ENCODE results near the gene FHOD1. TPM values are rescaled to one million over a fixed set of nuclear protein-coding genes. Genes with fewer than 3 reads are reported as not detected.

FHOD1 gene
- total RNA-seq, 2 experiments from 2014 or later: 75.5 to 77.2 TPM

DNA sequence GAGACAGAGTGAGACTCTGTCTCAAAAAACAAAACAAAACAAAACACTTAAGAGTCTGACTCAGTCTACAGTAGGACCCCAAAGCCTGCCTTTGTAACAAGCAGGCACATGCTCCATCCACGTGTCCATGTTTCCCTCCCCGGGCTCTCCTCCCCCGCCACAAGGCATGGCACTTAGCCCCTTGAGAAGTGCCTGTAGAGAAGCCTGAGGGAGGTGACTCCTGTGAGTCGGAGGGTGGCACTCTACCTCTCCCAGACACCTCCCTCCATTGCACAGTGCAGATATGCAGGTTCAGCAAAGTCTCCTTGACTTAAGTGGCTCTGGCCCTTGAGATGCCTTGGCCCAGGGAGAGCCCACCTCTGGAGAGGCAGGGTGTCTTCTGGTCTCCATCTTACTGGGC is 6.8 kb downstream of the FHOD1 start:
- DNase-seq (no peak), ATAC-seq (no peak)
- POLR2A ChIA-PET: no interaction called here
- peaks cover 38% of the 10 kb centered on the region for H3K4me1 Mint-ChIP-seq
- no peaks in the 10 kb centered on the region for H3K9me3 Mint-ChIP-seq (ENCODE audit: low read depth)
- intact Hi-C loops (cut with DNase I, micrococcal nuclease): loop anchor here in 1 of 2 experiments (10.0 kb wide), 1 partner anchor 486 kb away; the partner anchor contains the start of gene DYNC1LI2
- H3K36me3 Mint-ChIP-seq (ENCODE audit: low read depth): peaks cover 27% of the 10 kb centered on the region
- CTCF ChIA-PET: interaction anchor here (0.9 kb wide), 1 partner anchor 8 kb away, joined by 3 read pairs; the partner anchor contains the start of gene SLC9A5
- H3K4me3 Mint-ChIP-seq: no peak overlapping the region
- no peak overlapping the region for H3K27ac Mint-ChIP-seq
- no peaks in the 10 kb centered on the region for H3K27me3 Mint-ChIP-seq

DNA sequence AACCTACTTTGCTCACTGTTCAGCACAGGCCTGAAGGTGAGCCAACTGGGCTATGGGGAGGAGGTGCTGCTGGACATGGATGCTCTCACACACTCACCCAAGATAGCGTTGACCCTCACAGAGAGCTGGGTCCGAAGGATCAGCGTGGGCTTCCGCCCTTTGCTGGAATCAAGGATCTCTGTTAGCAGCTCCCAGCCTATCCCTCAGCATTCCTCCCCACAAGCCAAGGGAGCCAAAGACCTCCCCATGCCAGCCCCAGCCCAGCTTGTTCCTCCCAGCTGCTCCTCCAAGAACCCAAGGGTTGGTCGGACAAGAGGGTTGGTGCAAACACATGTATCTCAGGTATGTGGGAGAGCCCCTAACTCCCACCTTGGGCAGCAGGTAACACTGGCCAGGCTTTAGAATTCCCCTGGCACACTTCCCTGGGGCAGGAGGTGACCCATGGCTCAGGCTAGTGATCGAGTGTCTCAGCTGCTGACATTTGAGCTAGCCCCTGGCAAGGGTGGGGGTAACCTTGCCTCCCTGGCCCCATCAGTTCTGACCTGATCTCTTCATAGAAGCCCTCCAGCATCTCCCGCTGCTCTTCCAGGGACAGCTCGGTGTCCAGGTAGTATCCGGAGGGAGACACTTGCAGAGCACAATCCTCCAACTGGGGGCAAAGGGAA is 8.3 kb downstream of the FHOD1 start:
- DNase-seq: no peak
- ChIA-PET CTCF (interaction anchor here (0.5 to 2.7 kb wide), 5 partner anchors 9 to 208 kb away, joined by 3 to 12 read pairs (median 3); partner anchors contain the start of genes FHOD1 and TMEM208), POLR2A (interaction anchor here (0.6 kb wide), 1 partner anchor 365 kb away, joined by 5 read pairs; no protein-coding TSS in a partner anchor)
- Mint-ChIP-seq H3K4me1 (peaks cover 23% of the 10 kb centered on the region), H3K4me3 (no peak overlapping the region), H3K27me3 (no peaks in the 10 kb centered on the region), H3K9me3 (ENCODE audit: low read depth) (no peaks in the 10 kb centered on the region), H3K36me3 (ENCODE audit: low read depth) (peaks cover 26% of the 10 kb centered on the region), H3K27ac (no peak overlapping the region)
- ATAC-seq: no peak
- intact Hi-C loops (cut with DNase I, micrococcal nuclease): no loop called here

DNA sequence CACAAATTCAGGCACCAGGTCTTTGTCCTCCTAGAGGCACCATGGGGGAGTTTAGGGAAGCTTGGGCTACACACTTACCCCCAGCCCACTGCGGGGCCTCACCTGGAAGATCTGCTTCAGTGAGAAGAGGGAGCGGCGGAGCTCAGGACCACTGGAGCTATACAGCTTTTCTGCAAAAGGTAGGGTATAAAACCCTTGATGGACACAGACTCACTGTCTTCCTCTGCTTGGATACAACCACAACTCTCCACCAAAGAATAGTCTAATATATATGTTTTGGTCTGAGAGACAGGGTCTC is 9.1 kb downstream of the FHOD1 start:
- ChIA-PET POLR2A (interaction anchor here (0.6 to 1.9 kb wide), 2 partner anchors 11 to 364 kb away, joined by 5 read pairs; partner anchors contain the start of gene TMEM208), CTCF (interaction anchor here (0.5 to 2.7 kb wide), 3 partner anchors 11 to 189 kb away, joined by 3 to 12 read pairs (median 3); partner anchors contain the start of gene TMEM208)
- no peak overlapping the region for H3K4me3 Mint-ChIP-seq
- DNase-seq (no peak), ATAC-seq (no peak)
- no peaks in the 10 kb centered on the region for H3K9me3 Mint-ChIP-seq (ENCODE audit: low read depth)
- H3K36me3 Mint-ChIP-seq (ENCODE audit: low read depth): peaks cover 32% of the 10 kb centered on the region
- H3K27me3 Mint-ChIP-seq: no peaks in the 10 kb centered on the region
- peaks cover 16% of the 10 kb centered on the region for H3K4me1 Mint-ChIP-seq
- intact Hi-C loops (cut with DNase I, micrococcal nuclease): no loop called here
- no peak overlapping the region for H3K27ac Mint-ChIP-seq

DNA sequence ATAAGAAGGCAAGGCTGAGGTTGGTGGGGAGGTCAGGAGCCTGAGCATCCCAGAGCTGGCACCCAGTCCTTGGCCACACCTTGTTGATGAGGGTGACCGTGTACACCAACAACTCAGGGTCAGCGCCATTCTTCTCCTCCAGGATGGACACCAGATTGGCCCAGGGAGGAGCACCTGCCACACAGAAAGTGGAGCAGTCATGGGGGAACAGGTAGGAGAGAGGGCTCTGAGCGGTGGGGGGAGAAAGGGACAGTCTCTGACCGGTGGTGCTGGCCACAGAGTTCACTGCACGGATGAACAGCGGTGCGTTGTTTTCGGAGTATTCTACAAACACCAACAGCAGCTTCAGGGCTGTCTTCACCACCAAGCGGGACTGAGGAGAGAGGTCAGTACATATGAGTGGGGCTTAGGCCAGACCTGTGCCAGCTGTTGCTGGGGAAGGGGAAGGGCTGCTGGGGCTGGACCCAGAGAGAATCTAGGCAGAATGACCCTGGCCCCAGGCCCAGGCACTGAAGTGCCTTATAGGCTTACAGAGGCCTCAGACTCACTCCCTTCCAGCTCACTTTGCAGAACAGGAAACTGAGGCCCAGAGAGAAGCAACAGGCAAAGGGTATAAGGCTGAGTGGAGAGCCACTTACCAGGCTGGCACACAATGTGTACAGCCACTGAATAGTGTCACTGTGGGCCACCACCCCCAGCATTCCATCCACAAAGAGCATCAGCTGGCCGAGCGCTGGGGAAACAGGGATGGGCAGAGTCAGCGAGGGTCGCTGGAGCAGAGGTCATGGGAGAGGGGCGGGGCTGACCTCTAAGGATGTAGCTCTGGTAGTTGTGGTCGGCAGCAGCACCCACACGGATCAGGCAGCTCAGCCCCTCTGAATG is 9.6 kb downstream of the FHOD1 start:
- no peak for DNase-seq
- Mint-ChIP-seq H3K36me3 (ENCODE audit: low read depth) (peaks cover 33% of the 10 kb centered on the region), H3K9me3 (ENCODE audit: low read depth) (no peaks in the 10 kb centered on the region), H3K4me1 (peaks cover 15% of the 10 kb centered on the region), H3K4me3 (no peak overlapping the region), H3K27me3 (no peaks in the 10 kb centered on the region), H3K27ac (peak overlapping the region; percentile 55)
- ChIA-PET CTCF (interaction anchor here (0.5 to 2.7 kb wide), 4 partner anchors 10 to 189 kb away, joined by 3 to 12 read pairs (median 3); partner anchors contain the start of gene TMEM208), POLR2A (interaction anchor here (1.9 kb wide), 1 partner anchor 11 kb away, joined by 5 read pairs; the partner anchor contains the start of gene TMEM208)
- ATAC-seq: no peak
- intact Hi-C loops (cut with DNase I, micrococcal nuclease): no loop called here

DNA sequence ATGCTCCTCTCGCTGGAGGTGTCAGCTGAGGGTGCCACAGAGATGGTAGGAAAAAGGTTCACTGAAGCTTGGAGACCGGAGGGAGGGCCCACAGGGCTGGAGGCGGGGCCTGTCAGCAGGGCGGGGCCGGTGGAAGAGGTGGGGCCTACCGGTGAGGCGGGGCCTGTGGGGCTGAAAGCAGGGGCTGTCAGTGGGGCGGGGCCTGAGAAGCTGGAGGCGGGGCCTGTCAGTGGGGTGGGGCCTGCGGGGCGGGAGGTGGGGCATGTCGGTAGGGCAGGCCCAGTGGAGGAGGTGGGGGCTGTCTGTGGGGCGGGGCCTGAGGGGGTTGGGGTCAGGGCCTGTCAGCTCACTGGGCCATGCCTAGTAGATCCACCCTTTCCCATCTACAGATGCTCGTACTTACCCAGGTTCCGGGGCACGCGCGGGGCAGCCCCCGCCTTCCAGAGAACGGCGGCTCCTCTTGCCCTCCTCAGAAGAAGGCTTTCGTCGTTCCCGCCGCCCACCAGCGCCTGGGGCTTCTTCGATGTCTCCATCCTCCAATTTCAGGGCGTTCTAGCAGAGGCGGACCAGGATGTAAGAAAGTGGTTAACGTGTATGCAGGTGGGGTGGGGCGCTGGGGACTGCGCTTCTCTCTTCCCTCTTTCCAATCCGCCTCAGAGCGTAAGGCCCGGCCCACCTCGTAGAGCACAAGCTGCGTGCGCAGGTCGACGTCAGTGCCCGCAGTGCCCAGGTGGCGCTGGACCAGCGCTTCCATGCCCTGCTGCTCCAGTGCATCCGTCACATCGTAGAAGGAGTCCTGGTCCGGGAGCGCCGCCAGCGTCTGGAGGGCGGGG is 10.5 kb downstream of the FHOD1 start:
- ChIA-PET CTCF (interaction anchor here (1.0 to 1.3 kb wide), 2 partner anchors 11 to 25 kb away, joined by 3 read pairs; no protein-coding TSS in a partner anchor), POLR2A (interaction anchor here (0.6 to 1.9 kb wide), 2 partner anchors 10 to 615 kb away, joined by 3 to 5 read pairs; partner anchors contain the start of gene TMEM208)
- Mint-ChIP-seq H3K27ac (peak overlapping the region; percentile 78), H3K4me1 (peaks cover 12% of the 10 kb centered on the region), H3K27me3 (no peaks in the 10 kb centered on the region), H3K36me3 (ENCODE audit: low read depth) (peaks cover 36% of the 10 kb centered on the region), H3K4me3 (peak overlapping the region; percentile 66), H3K9me3 (ENCODE audit: low read depth) (no peaks in the 10 kb centered on the region)
- ATAC-seq (peak; percentile 99), DNase-seq (peak; percentile 94)
- intact Hi-C loops (cut with DNase I, micrococcal nuclease): loop anchor here (1.0 kb wide), 3 partner anchors 8 to 11 kb away; partner anchors contain the start of genes TMEM208 (in 2 of the 2) and FHOD1 (in 1 of the 2)

DNA sequence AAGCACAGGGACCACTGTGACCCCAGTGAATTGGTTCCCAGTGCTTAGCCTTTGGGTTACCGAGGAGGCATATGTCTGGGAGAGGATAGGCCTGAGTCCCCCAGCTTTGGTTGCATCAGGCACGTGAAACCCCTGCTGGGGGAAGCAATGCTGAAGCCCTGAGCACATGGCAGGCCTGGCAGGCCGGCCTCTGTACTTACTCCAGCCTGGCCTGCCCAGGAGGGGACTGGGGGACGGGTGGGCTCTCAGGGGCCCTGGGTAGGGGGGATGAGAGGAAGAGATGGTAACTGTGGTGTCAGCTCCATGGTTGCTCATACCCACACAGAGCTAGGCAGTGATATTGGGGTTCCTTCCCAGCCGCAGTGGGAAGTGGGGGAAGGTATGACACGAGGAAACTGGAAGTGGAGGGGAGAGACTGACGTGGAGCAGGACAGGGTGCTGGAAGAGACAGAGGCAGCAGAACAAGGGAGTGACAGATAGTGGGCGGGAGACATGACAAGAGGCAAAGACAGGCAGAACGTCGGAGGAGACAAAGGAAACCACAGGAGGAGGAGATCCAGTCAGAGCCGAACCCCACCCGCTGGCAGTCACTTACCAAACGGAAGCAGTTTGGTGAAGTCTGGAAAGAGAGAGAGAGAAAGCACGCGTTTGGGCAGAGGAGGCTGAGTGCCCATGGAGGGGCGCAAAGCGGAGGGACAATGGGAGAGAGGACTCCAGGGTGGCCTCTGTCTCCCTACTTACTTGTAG is 11.3 kb downstream of the FHOD1 start:
- intact Hi-C loops (cut with DNase I, micrococcal nuclease): loop anchor here (1.0 kb wide), 3 partner anchors 8 to 11 kb away; partner anchors contain the start of genes TMEM208 (in 2 of the 2) and FHOD1 (in 1 of the 2)

DNA sequence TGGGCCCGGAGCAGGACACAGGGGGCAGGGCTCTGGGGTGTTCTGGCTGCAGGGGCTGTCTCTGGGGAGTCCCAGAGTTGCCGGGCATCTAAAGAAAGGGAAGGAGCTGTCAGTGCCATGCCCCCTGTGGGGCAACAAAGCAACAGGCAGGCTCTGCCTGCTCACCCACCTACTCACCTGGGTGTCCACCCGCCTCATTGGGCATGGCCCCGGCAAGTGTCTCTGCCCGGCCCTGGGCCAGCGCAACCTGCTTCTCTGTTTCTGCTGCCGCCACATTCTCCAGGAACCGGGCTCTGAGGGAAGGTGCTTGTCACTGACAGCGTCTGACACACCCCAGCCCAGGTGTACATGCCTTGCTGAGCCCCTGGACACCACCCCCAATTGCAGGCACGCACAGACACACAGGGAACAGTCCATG is 13.1 kb downstream of the FHOD1 start:
- no peaks in the 10 kb centered on the region for H3K9me3 Mint-ChIP-seq (ENCODE audit: low read depth)
- intact Hi-C loops (cut with DNase I, micrococcal nuclease): no loop called here
- CTCF ChIA-PET: interaction anchor here (1.7 kb wide), 1 partner anchor 13 kb away, joined by 4 read pairs; the partner anchor contains the start of gene FHOD1

More for the DNA sequence above, 11.3 kb downstream of the FHOD1 start:
- DNase-seq (peak; percentile 66), ATAC-seq (peak; percentile 56)
- Mint-ChIP-seq H3K4me1 (peaks cover 5% of the 10 kb centered on the region), H3K9me3 (ENCODE audit: low read depth) (no peaks in the 10 kb centered on the region), H3K4me3 (peak overlapping the region; percentile 66), H3K36me3 (ENCODE audit: low read depth) (peaks cover 43% of the 10 kb centered on the region), H3K27ac (peak overlapping the region; percentile 78), H3K27me3 (no peaks in the 10 kb centered on the region)
- CTCF ChIA-PET: interaction anchor here (0.6 to 1.0 kb wide), 4 partner anchors 9 to 38 kb away, joined by 3 read pairs; partner anchors contain the start of gene TMEM208
- POLR2A ChIA-PET: interaction anchor here (0.7 kb wide), 1 partner anchor 8 kb away, joined by 3 read pairs; no protein-coding TSS in a partner anchor

DNA sequence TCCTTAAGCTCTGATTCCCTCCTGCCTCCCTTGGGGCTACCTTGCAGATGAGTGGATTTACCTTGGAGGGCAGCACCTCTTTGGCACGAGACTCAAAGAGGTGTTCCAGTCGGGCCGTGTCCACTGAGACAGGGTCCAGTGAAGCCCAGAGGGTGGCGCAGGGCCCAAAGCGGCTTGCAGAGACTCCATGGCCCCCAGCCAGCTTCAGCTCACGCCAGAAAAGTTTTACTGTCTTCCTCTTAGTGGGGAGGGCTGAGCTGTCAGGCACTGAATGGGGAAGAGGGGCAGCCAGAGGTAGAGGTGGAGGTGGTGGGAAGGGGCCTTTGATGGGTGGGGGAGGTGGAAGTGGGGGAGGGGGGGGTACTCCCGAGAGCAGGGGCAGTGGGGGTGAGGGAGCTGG is 13.7 kb downstream of the FHOD1 start:
- H3K27ac Mint-ChIP-seq: no peak overlapping the region
- POLR2A ChIA-PET: interaction anchor here (0.6 kb wide), 1 partner anchor 212 kb away, joined by 3 read pairs; no protein-coding TSS in a partner anchor

More for the DNA sequence above, 13.1 kb downstream of the FHOD1 start:
- DNase-seq (no peak), ATAC-seq (no peak)
- no peak overlapping the region for H3K4me3 Mint-ChIP-seq
- H3K27ac Mint-ChIP-seq: no peak overlapping the region
- peaks cover 52% of the 10 kb centered on the region for H3K36me3 Mint-ChIP-seq (ENCODE audit: low read depth)
- H3K27me3 Mint-ChIP-seq: no peaks in the 10 kb centered on the region
- H3K4me1 Mint-ChIP-seq: peaks cover 5% of the 10 kb centered on the region
- POLR2A ChIA-PET: interaction anchor here (0.6 to 0.8 kb wide), 2 partner anchors 10 to 213 kb away, joined by 3 read pairs; no protein-coding TSS in a partner anchor

DNA sequence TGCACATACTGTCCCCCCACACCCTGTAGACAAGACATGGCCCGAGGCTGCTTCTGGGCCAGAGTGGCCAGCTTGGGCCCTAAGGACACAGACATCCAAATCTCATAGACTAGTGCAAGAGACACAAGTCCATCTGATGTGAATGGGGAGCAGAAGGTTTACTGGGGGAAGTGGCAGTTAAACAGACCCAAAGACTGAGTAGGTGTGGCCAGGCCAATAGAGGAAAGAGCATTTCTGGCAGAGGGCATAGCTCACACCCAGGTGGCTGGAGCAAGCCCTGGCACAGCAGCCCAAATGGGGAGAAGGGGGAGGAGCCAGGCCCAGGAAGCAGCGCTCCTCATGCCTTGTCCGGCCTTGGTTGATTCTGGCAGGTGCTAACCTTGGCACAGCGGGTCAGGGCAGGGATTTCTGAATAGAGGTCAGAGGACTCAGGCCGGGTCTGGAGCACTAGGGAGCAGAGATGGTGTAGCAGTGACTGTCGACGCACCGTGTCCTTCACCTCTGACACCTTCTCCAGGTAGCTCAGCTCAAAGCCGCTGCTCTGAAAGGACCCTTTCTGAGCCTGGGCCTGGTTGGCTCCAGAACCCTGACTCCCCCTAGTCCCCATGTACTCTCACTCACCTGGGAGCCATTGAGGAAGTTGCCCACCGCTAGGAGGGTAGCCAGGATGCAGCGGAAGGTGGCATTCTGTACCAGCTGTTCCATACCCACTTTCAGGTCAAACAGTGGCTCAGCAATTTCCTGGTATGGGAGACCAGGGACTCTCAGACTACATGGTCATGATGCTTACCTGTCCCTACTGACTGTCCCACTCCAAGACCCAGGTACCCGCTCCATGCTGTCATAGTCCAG is 16.2 kb downstream of the FHOD1 start:
- Mint-ChIP-seq H3K27me3 (no peaks in the 10 kb centered on the region), H3K4me3 (no peak overlapping the region), H3K9me3 (ENCODE audit: low read depth) (no peaks in the 10 kb centered on the region), H3K27ac (no peak overlapping the region), H3K4me1 (peaks cover 16% of the 10 kb centered on the region), H3K36me3 (ENCODE audit: low read depth) (peaks cover 45% of the 10 kb centered on the region)
- no peak for DNase-seq
- ATAC-seq: no peak
- ChIA-PET POLR2A (interaction anchor here (0.8 kb wide), 1 partner anchor 13 kb away, joined by 4 read pairs; no protein-coding TSS in a partner anchor), CTCF (interaction anchor here (0.6 to 1.2 kb wide), 3 partner anchors 14 to 251 kb away, joined by 3 to 4 read pairs (median 4); no protein-coding TSS in a partner anchor)
- intact Hi-C loops (cut with DNase I, micrococcal nuclease): no loop called here

More for the DNA sequence above, 13.7 kb downstream of the FHOD1 start:
- intact Hi-C loops (cut with DNase I, micrococcal nuclease): no loop called here
- Mint-ChIP-seq H3K36me3 (ENCODE audit: low read depth) (peaks cover 53% of the 10 kb centered on the region), H3K9me3 (ENCODE audit: low read depth) (no peaks in the 10 kb centered on the region), H3K4me1 (peaks cover 5% of the 10 kb centered on the region), H3K27me3 (no peaks in the 10 kb centered on the region), H3K4me3 (no peak overlapping the region)
- CTCF ChIA-PET: interaction anchor here (1.7 kb wide), 1 partner anchor 14 kb away, joined by 4 read pairs; the partner anchor contains the start of gene FHOD1
- no peak for ATAC-seq
- no peak for DNase-seq

Measured in activated CD4-positive, alpha-beta T cell treated with anti-CD3 and anti-CD28 coated beads for 36 hours (primary cell).